HL-60 (cell line): ENCODE measurements around the gene MPEG1.

Experiments
- DNase-seq, 2 experiments: peaks; one replicate each; pipeline ENCODE4 v3.0.0-alpha.2; 2010 to 2020; ENCODE audit warnings: low read depth in 1 of 2, low spot score in 1 of 2
- H3K27ac ChIP-seq: fragments of 250-450 bp; sonication (Bioruptor Pico); replicated peaks from 2 replicates; pipeline ENCODE4 v1.5.1; 2020; ENCODE audit warnings: mild to moderate bottlenecking, moderate library complexity
- H3K27me3 ChIP-seq: fragments of 250-450 bp; sonication (Bioruptor Pico); 2 replicates; pipeline ENCODE4 v1.5.1; 2021; ENCODE audit warnings: mild to moderate bottlenecking, moderate library complexity; ENCODE audit not compliant: insufficient read depth, poor library complexity, severe bottlenecking
- H3K4me3 ChIP-seq: replicated peaks from 2 replicates; pipeline ENCODE4 v1.5.1; 2011; ENCODE audit warnings: mild to moderate bottlenecking, control low read depth, low read length; ENCODE audit not compliant: insufficient read depth
- GABPA ChIP-seq: IDR thresholded peaks from 2 replicates; pipeline ENCODE4 v1.6.1; 2012; ENCODE audit warnings: low read depth
- POLR2AphosphoS5 ChIP-seq: IDR thresholded peaks from 2 replicates; pipeline ENCODE4 v1.6.1; 2012; ENCODE audit warnings: low read depth
- SPI1 ChIP-seq: IDR thresholded peaks from 2 replicates; pipeline ENCODE4 v1.6.1; 2012; ENCODE audit warnings: low read depth, mild to moderate bottlenecking, borderline replicate concordance
- TF ChIP-seq, protein P1 (sequence below): IDR thresholded peaks from 2 replicates; pipeline ENCODE4 v1.6.1; 2012; ENCODE audit warnings: low read depth; ENCODE audit not compliant: insufficient replicate concordance
- TF ChIP-seq, protein P2 (sequence below): IDR thresholded peaks from one replicate; pipeline ENCODE4 v1.5.1; 2011; ENCODE audit warnings: low read length, control low read depth, inconsistent platforms; ENCODE audit not compliant: insufficient read depth

MPEG1 gene

DNA sequence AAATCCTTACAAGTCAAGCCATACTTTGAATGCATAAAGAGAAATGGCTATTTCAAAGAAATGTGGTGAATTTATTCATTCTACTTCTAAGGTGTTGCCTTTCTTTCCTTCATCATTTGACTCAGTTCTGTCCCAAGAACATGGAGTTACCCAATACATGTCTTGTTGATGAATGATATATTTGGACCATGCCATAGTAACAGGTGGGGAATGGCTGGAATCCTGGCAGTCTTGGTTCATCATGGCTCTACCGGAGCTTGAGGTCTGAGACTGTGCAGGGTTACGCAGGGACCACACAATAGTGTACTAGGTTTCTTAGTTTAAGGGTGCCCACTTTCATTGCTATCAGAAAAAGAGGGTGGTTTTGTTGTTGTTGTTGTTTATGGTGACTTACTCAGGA, 40.3 kb upstream of the MPEG1 start:
- H3K27ac ChIP-seq = no peak overlapping the region
- no peak for DNase-seq
- no peaks in the 10 kb centered on the region for H3K27me3 ChIP-seq
- H3K4me3 ChIP-seq = no peak overlapping the region
- TF ChIP-seq GABPA (no peak), SPI1 (no peak), POLR2AphosphoS5 (no peak)
- TF ChIP-seq, protein P1, sequence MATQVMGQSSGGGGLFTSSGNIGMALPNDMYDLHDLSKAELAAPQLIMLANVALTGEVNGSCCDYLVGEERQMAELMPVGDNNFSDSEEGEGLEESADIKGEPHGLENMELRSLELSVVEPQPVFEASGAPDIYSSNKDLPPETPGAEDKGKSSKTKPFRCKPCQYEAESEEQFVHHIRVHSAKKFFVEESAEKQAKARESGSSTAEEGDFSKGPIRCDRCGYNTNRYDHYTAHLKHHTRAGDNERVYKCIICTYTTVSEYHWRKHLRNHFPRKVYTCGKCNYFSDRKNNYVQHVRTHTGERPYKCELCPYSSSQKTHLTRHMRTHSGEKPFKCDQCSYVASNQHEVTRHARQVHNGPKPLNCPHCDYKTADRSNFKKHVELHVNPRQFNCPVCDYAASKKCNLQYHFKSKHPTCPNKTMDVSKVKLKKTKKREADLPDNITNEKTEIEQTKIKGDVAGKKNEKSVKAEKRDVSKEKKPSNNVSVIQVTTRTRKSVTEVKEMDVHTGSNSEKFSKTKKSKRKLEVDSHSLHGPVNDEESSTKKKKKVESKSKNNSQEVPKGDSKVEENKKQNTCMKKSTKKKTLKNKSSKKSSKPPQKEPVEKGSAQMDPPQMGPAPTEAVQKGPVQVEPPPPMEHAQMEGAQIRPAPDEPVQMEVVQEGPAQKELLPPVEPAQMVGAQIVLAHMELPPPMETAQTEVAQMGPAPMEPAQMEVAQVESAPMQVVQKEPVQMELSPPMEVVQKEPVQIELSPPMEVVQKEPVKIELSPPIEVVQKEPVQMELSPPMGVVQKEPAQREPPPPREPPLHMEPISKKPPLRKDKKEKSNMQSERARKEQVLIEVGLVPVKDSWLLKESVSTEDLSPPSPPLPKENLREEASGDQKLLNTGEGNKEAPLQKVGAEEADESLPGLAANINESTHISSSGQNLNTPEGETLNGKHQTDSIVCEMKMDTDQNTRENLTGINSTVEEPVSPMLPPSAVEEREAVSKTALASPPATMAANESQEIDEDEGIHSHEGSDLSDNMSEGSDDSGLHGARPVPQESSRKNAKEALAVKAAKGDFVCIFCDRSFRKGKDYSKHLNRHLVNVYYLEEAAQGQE = no peak
- TF ChIP-seq, protein P2, sequence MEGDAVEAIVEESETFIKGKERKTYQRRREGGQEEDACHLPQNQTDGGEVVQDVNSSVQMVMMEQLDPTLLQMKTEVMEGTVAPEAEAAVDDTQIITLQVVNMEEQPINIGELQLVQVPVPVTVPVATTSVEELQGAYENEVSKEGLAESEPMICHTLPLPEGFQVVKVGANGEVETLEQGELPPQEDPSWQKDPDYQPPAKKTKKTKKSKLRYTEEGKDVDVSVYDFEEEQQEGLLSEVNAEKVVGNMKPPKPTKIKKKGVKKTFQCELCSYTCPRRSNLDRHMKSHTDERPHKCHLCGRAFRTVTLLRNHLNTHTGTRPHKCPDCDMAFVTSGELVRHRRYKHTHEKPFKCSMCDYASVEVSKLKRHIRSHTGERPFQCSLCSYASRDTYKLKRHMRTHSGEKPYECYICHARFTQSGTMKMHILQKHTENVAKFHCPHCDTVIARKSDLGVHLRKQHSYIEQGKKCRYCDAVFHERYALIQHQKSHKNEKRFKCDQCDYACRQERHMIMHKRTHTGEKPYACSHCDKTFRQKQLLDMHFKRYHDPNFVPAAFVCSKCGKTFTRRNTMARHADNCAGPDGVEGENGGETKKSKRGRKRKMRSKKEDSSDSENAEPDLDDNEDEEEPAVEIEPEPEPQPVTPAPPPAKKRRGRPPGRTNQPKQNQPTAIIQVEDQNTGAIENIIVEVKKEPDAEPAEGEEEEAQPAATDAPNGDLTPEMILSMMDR = no peak

DNA sequence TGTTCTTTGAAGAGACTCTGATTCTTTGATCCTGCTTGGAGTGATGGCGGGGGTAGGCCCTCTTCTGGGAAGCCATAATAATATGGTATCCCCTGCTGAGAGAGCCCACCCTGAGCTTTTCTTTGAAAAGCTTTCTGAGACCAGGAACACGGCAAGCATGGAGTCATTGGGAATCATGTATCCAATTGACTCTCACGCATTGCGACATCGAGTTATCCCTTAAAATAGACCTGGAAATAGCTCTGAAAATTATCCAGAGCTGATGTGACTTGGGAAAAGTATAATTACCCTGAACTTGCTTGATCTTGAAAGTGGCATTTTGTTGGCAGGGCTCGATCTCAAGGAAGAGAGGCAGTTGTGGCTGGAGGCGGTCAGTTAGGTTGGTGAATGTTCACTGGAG, 36.8 kb upstream of the MPEG1 start:
- DNase-seq = no peak
- no peak for TF ChIP-seq GABPA
- TF ChIP-seq, protein P1 = no peak
- Histone ChIP-seq H3K27me3 (no peaks in the 10 kb centered on the region), H3K27ac (no peak overlapping the region), H3K4me3 (no peak overlapping the region)

GRCh38 chr11:59247531-59248227, 35.0 kb upstream of the MPEG1 start:
- Histone ChIP-seq H3K4me3 (no peak overlapping the region), H3K27me3 (no peaks in the 10 kb centered on the region), H3K27ac (peak overlapping the region; percentile 72)
- peak; percentile 34; the same call in 1 of the 2 replicates for TF ChIP-seq POLR2AphosphoS5
- TF ChIP-seq, protein P1 = no peak
- TF ChIP-seq SPI1 = peak; percentile 67
- peak; percentile 87 to 90 for DNase-seq

- Histone ChIP-seq H3K27me3 (no peaks in the 10 kb centered on the region), H3K27ac (no peak overlapping the region), H3K4me3 (no peak overlapping the region)
- DNase-seq = no peak
- TF ChIP-seq, protein P1 = no peak
- TF ChIP-seq, protein P2 = no peak
- no peak for TF ChIP-seq GABPA
- TF ChIP-seq POLR2AphosphoS5 = no peak
- no peak for TF ChIP-seq SPI1
Measured at GRCh38 chr11:59243633-59244032, 30.9 kb upstream of the MPEG1 start.
